ENCODE data around the gene BTBD17. TPM values are rescaled to one million over a fixed set of nuclear protein-coding genes. Genes with fewer than 3 reads are reported as not detected.
A peak's percentile ranks its signal among the peaks of the same experiment; 100 is the strongest.

Gene BTBD17
- total RNA-seq, 4 donors from 2014 or later, result 0.67 to 0.89 TPM; not detected in 2

DNA sequence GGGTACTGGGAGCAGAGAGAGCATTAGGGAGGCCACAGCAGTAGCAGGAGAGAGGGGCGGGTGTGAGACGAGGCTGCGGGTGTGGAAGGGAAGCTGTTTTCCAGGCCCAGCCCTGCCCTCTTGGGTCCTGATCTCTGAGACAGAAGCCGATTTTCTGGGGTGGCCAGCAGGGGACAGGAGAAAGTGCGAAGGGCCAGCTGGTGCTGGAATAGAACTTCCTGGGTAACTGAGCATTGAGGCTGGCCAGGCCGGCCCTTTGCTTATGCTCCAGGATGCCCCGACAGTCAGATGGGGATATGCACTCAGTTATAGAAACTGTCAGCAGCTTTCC, 804 bp downstream of the BTBD17 start:
- WGBS, 2 donors, result 69% methylated on average over 7 of the region's 7 CpGs
- H3K4me3 ChIP-seq (replicated peaks in 1 of 3), result no peak overlapping the region
- no peaks in the 10 kb centered on the region for H3K9me3 ChIP-seq
- H3K27me3 ChIP-seq, result no peaks in the 10 kb centered on the region
- no peak for TF ChIP-seq POLR2A (IDR thresholded peaks at IDR 0.05)
- TF ChIP-seq, protein P1, sequence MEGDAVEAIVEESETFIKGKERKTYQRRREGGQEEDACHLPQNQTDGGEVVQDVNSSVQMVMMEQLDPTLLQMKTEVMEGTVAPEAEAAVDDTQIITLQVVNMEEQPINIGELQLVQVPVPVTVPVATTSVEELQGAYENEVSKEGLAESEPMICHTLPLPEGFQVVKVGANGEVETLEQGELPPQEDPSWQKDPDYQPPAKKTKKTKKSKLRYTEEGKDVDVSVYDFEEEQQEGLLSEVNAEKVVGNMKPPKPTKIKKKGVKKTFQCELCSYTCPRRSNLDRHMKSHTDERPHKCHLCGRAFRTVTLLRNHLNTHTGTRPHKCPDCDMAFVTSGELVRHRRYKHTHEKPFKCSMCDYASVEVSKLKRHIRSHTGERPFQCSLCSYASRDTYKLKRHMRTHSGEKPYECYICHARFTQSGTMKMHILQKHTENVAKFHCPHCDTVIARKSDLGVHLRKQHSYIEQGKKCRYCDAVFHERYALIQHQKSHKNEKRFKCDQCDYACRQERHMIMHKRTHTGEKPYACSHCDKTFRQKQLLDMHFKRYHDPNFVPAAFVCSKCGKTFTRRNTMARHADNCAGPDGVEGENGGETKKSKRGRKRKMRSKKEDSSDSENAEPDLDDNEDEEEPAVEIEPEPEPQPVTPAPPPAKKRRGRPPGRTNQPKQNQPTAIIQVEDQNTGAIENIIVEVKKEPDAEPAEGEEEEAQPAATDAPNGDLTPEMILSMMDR (IDR thresholded peaks at IDR 0.05), result no peak
- intact Hi-C loops (cut with DNase I), result loop anchor here (2.0 to 5.0 kb wide), 2 partner anchors 60 to 154 kb away; no protein-coding TSS in a partner anchor
- H3K36me3 ChIP-seq, result no peaks in the 10 kb centered on the region
- DNase-seq, result no peak
- no peak overlapping the region for H3K27ac ChIP-seq
- H3K4me1 ChIP-seq, result peaks cover 20 to 31% of the 10 kb centered on the region in 2 donors

- intact Hi-C loops (cut with DNase I), result loop anchor here (2.0 to 5.0 kb wide), 2 partner anchors 59 to 153 kb away; no protein-coding TSS in a partner anchor
- no peak overlapping the region for H3K4me3 ChIP-seq (replicated peaks in 1 of 3)
- no peak for DNase-seq
- no peaks in the 10 kb centered on the region for H3K27me3 ChIP-seq
- H3K4me1 ChIP-seq, result peaks cover 20 to 31% of the 10 kb centered on the region in 2 donors
- TF ChIP-seq POLR2A (IDR thresholded peaks at IDR 0.05), result no peak
- TF ChIP-seq, protein P1 (IDR thresholded peaks at IDR 0.05), result no peak
- H3K36me3 ChIP-seq, result no peaks in the 10 kb centered on the region
- no peaks in the 10 kb centered on the region for H3K9me3 ChIP-seq
- H3K27ac ChIP-seq, result no peak overlapping the region
- WGBS, 2 donors, result 96% methylated on average over 21 to 22 of the region's 22 CpGs
Observed at GRCh38 chr17:74359916-74360315, 1.8 kb downstream of the BTBD17 start.

GRCh38 chr17:74358697-74359096, 3.0 kb downstream of the BTBD17 start:
- 88 to 94% methylated on average over 9 of the region's 9 CpGs for WGBS, 2 donors
- Histone ChIP-seq H3K27me3 (no peaks in the 10 kb centered on the region), H3K36me3 (no peaks in the 10 kb centered on the region), H3K4me1 (peaks cover 26 to 43% of the 10 kb centered on the region in 2 donors), H3K27ac (no peak overlapping the region), H3K9me3 (no peaks in the 10 kb centered on the region), H3K4me3 (replicated peaks in 1 of 3) (no peak overlapping the region)
- no peak for TF ChIP-seq POLR2A (IDR thresholded peaks at IDR 0.05)
- TF ChIP-seq, protein P1 (IDR thresholded peaks at IDR 0.05), result no peak
- DNase-seq, result no peak
- intact Hi-C loops (cut with DNase I), result no loop called here

- WGBS, 2 donors, result 44 to 84% methylated on average over 11 to 20 of the region's 32 CpGs
- Histone ChIP-seq H3K4me1 (peaks cover 32 to 50% of the 10 kb centered on the region in 2 donors), H3K36me3 (no peaks in the 10 kb centered on the region), H3K27ac (no peak overlapping the region), H3K4me3 (replicated peaks in 1 of 3) (no peak overlapping the region), H3K27me3 (no peaks in the 10 kb centered on the region), H3K9me3 (no peaks in the 10 kb centered on the region)
- TF ChIP-seq, protein P1 (IDR thresholded peaks at IDR 0.05), result no peak
- TF ChIP-seq POLR2A (IDR thresholded peaks at IDR 0.05), result no peak
- intact Hi-C loops (cut with DNase I), result no loop called here
- DNase-seq, result no peak
Observed at GRCh38 chr17:74357466-74357809, 4.2 kb downstream of the BTBD17 start.

DNA sequence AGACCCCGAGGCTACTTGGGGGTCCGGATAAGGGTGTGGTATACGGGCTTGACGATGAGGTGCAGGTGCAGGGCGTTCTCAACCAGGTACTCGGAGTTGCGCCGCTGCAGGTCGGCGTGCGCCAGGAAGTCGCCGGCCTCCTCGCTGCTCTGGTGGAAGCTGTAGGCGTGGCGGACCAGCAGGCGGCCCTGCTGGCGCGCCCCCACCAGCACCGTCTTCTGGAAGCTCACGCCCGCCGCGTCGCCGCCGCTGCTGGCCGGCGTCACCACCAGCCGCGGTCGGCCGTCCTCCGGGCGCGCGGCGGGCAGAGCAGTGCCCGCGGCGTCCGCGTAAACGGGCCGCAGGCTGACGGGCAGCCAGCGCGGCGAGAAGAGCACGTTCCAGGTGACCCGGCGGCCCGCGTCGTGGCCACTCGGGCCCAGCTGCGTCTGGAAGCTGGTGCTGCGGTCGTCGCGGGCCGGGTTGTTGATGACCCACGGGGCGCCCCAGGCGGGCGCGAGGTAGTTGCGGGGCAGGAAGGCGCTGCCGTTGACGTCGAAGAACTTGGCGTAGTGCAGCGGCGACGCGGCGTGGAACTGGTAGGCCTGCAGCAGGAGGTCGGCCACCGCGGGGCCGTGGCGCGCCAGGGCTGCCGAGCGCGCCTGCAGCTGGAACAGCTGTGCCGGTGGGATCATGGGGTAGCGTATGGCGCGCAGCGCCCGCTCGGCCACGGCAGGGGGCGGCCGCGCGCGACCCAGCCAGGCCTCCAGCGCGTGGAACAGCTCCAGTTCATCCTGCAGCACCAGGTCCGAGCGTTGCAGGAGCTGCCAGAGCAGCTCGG, 4.8 kb downstream of the BTBD17 start:
- peaks cover 26 to 44% of the 10 kb centered on the region in 2 donors for H3K4me1 ChIP-seq
- peak; percentile 46 to 52 for DNase-seq
- H3K36me3 ChIP-seq, result no peaks in the 10 kb centered on the region
- no peaks in the 10 kb centered on the region for H3K27me3 ChIP-seq
- no peak overlapping the region for H3K27ac ChIP-seq
- H3K4me3 ChIP-seq (replicated peaks in 1 of 3), result peak overlapping the region in 1 of 3 donors; percentile 14
- 37% methylated on average over 34 of the region's 105 CpGs; no CpG with 5 or more reads in 1 of the 2 donors for WGBS, 2 donors
- intact Hi-C loops (cut with DNase I), result no loop called here
- TF ChIP-seq, protein P1 (IDR thresholded peaks at IDR 0.05), result no peak
- TF ChIP-seq POLR2A (IDR thresholded peaks at IDR 0.05), result no peak
- H3K9me3 ChIP-seq, result no peaks in the 10 kb centered on the region

Data from thyroid gland (tissue), 4 donors.